NCI-H345 (cell line): Measurements from ENCODE around the gene COL4A5.

Experiments
- DNase-seq: peaks from one replicate; lab custom pipeline; 2025; lab: John Stamatoyannopoulos, UW

The COL4A5 gene

GRCh38 chrX:108439426-108439942 is at the start of gene COL4A5:
Gene COL4A5, plus strand, starts transcription at chrX:108439838. Its CDS starts 288 bp downstream, at chrX:108440126.
- peak; percentile 85 for DNase-seq

- peak; percentile 25 for DNase-seq
Observed at GRCh38 chrX:108390976-108391717, 48.5 kb upstream of the COL4A5 start.

- no peak for DNase-seq
Observed at GRCh38 chrX:108396188-108396891, 43.3 kb upstream of the COL4A5 start.

GRCh38 chrX:108396986-108397385 is 42.7 kb upstream of the COL4A5 start:
- no peak for DNase-seq

- DNase-seq: no peak
Observed at GRCh38 chrX:108397627-108398391, 41.8 kb upstream of the COL4A5 start.

GRCh38 chrX:108399418-108400165 is 40.0 kb upstream of the COL4A5 start:
- peak; percentile 45 for DNase-seq

- no peak for DNase-seq
Observed at GRCh38 chrX:108412783-108413182, 26.9 kb upstream of the COL4A5 start.

GRCh38 chrX:108415146-108415545 is 24.5 kb upstream of the COL4A5 start:
- no peak for DNase-seq

- no peak for DNase-seq
Observed at GRCh38 chrX:108415891-108416290, 23.7 kb upstream of the COL4A5 start.

- DNase-seq: no peak
Observed at GRCh38 chrX:108417257-108417656, 22.4 kb upstream of the COL4A5 start.

- DNase-seq: no peak
Observed at GRCh38 chrX:108419401-108419800, 20.2 kb upstream of the COL4A5 start.

GRCh38 chrX:108420481-108420880 is 19.2 kb upstream of the COL4A5 start:
- peak; percentile 25 for DNase-seq

GRCh38 chrX:108426262-108426661 is 13.4 kb upstream of the COL4A5 start:
- DNase-seq: peak; percentile 1

- no peak for DNase-seq
Observed at GRCh38 chrX:108435261-108435660, 4.4 kb upstream of the COL4A5 start.

GRCh38 chrX:108437349-108438109 is 2.1 kb upstream of the COL4A5 start:
- no peak for DNase-seq

- DNase-seq: no peak
Observed at GRCh38 chrX:108438110-108438623, 1.5 kb upstream of the COL4A5 start, which contains the start of gene COL4A6. Gene COL4A6, minus strand, starts transcription at chrX:108438422. Its CDS starts 226 bp downstream, at chrX:108438196.

GRCh38 chrX:108439961-108440696 is 491 bp downstream of the COL4A5 start:
- peak; percentile 41 for DNase-seq

- peak; percentile 66 for DNase-seq
Observed at GRCh38 chrX:108442901-108443464, 3.3 kb downstream of the COL4A5 start.

- no peak for DNase-seq
Observed at GRCh38 chrX:108447303-108447702, 7.7 kb downstream of the COL4A5 start.

- no peak for DNase-seq
Observed at GRCh38 chrX:108453841-108454240, 14.2 kb downstream of the COL4A5 start.
